Activated T-helper 1 cell treated with Interleukin-2 at 50 U/mL for 16 hours (primary cell): Measurements from ENCODE around the gene BLTP3A.
"Not testable (repeated sequence)": the region's sequence is repeated elsewhere in the genome, so short reads cannot be mapped to it uniquely, and the experiment has no call there.

Experiments used
- DNase-seq: peaks from one replicate; pipeline ENCODE4 v3.0.0-alpha.2; 2020; ENCODE audit warnings: low read depth

BLTP3A gene, protein sequence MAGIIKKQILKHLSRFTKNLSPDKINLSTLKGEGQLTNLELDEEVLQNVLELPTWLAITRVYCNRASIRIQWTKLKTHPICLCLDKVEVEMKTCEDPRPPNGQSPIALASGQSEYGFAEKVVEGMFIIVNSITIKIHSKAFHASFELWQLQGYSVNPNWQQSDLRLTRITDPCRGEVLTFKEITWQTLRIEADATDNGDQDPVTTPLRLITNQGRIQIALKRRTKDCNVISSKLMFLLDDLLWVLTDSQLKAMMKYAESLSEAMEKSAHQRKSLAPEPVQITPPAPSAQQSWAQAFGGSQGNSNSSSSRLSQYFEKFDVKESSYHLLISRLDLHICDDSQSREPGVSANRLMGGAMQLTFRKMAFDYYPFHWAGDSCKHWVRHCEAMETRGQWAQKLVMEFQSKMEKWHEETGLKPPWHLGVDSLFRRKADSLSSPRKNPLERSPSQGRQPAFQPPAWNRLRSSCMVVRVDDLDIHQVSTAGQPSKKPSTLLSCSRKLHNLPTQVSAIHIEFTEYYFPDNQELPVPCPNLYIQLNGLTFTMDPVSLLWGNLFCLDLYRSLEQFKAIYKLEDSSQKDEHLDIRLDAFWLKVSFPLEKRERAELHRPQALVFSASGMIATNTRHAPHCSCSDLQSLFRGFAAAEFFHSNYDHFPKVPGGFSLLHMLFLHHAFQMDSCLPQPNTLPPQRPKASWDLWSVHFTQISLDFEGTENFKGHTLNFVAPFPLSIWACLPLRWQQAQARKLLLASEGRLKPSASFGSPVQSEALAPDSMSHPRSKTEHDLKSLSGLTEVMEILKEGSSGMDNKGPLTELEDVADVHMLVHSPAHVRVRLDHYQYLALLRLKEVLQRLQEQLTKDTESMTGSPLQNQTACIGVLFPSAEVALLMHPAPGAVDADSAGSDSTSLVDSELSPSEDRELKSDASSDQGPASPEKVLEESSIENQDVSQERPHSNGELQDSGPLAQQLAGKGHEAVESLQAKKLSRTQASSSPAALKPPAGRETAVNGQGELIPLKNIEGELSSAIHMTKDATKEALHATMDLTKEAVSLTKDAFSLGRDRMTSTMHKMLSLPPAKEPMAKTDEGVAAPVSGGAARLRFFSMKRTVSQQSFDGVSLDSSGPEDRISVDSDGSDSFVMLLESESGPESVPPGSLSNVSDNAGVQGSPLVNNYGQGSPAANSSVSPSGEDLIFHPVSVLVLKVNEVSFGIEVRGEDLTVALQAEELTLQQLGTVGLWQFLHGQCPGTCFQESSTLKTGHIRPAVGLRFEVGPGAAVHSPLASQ (N-terminal part only)

GRCh38 chr6:34791701-34792604, at the start of gene BLTP3A:
TSS of gene BLTP3A (plus strand) at chr6:34792083. CDS start at chr6:34792251, 168 bp downstream.
- DNase-seq: peak; percentile 68

- DNase-seq: no peak
Observed at GRCh38 chr6:34742094-34742493, 49.8 kb upstream of the BLTP3A start.

GRCh38 chr6:34743625-34744293, 48.1 kb upstream of the BLTP3A start:
- no peak for DNase-seq

GRCh38 chr6:34744294-34744647, 47.6 kb upstream of the BLTP3A start:
- DNase-seq: not testable (repeated sequence)

- DNase-seq: no peak
Observed at GRCh38 chr6:34745277-34746103, 46.4 kb upstream of the BLTP3A start.

DNA sequence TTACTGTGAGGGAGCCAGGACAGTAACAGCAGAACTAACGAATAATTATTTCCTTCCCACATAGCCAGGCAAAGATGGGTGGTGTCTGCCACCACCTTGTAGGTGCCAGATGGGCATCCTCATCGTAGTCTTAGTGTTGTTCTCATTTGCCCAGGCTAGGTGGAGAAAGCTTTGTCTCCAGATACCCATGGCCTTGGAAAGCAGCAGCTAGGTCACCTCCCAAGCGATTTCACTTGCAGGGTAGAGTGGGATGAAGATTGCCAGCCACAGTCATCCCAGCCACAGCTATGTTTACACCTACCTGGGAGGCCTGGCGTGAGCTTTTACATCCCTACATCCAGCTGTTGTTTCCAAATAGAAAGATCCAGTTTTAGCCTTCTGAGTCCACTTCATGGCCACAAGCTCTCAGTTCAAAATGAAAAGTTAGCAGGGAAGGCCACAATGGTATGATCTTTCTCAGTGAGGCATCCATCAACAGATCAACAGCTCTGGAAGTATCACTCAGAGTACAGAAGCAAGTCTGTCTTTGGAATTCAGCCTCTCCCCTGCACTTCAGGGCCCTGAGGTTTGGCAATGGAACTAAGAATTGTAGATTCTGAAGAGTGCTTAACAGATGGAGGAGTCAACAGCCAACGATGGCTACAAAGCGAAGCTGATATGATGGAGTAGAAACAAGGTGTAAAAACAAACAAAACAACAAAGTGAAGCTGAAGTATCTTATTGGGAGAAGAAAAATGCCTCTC, 45.6 kb upstream of the BLTP3A start:
- no peak for DNase-seq

DNA sequence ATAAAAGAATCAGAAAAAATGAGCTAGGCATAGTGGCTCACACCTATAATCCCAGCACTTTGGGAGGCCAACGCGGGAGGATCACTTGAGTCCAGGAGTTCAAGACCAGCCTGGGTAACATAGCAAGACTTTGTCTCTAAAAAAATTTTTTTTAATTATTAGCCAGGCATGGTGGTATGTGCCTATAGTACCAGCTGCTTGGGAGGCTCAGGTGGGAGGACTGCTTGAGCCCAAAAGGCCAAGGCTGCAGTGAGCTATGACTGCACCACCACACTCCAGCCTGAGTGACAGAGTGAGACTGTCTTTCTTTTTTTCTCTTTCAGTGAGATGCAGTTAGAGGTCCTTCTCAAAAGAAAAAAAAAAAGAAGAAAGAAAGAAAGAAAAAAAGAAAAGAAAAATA, 43.1 kb upstream of the BLTP3A start:
- DNase-seq: no peak

DNA sequence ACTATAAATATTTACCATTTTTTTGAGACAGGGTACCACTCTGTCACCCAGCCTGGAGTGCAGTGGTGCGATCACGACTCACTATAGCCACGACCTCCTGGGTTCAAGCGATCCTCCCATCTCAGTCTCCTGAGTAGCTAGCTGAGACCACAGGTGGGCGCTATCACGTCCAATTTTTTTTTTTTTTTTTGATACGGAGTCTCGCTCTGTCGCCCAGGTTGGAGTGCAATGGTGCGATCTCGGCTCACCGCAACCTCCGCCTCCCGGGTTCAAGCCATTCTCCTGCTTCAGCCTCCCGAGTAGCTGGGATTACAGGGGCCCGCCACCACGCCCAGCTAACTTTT, 35.4 kb upstream of the BLTP3A start:
- not testable (repeated sequence) for DNase-seq

DNA sequence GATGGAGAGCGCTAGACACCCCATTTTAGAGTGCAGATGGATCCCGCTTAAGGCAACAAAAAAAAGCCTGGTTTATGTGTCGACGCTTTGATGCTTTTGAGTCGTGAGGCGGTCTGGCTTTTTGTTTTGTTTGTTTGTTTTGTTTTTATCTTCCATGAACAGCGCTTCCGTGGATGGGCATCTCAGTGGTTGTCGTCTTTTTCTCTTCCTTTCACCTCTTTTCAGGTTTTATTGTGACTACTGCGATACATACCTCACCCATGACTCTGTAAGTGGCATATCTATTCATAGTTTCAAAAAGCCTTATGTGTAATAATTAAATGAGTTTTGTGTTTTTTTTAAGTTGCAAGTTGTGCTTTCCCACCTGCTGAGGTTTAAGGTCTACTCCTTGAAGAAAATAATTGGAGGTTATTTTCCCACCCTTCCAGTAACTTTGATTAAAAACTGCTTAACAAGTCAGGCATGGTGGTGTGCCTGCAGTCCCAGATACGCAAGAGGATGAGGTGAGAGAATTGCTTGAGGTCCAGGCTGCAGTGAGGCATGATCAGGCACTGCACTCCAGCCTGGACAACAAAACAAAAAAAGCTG, 34.1 kb upstream of the BLTP3A start:
- DNase-seq: no peak

DNA sequence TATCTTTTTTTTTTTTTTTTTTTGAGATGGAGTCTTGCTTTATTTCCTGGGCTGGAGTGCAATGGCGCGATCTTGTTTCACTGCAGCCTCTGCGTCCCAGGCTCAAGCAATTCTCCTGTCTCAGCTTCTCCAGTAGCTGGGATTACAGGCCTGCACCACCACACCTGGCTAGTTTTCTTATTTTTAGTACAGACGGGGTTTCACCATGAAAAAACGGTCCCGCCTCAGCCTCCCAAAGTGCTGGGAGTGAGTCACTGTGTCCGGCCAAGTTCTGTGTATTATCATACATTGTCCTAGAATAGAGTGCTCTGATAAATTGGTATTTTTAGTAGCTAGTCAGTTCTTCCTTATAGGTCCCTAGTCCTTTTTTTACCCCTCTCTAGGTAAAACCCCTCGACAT, 31.8 kb upstream of the BLTP3A start:
- DNase-seq: no peak

GRCh38 chr6:34761681-34762080, 30.2 kb upstream of the BLTP3A start:
- not testable (repeated sequence) for DNase-seq

- DNase-seq: no peak
Observed at GRCh38 chr6:34768148-34768547, 23.7 kb upstream of the BLTP3A start.

- no peak for DNase-seq
Observed at GRCh38 chr6:34771727-34772126, 20.2 kb upstream of the BLTP3A start.

- DNase-seq: no peak
Observed at GRCh38 chr6:34772940-34773339, 18.9 kb upstream of the BLTP3A start.

DNA sequence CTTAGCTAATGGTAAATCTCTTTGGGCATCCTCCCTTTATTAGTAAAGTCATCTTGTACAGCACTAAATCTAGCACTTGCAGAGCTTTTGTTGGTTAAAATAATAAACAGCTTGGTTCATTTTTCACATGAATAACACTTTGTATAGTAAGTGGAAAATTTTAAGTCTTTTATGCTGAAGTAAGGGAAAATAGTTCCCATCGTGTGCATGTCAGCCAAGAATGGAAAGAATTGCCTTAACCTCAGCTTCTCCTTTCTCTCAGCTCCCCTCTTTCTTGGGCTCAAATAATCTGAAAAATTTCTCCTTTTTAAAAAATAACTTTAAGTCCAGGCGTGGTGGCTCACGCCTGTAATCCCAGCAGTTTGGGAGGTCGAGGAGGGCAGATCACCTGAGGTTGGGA, 18.0 kb upstream of the BLTP3A start:
- no peak for DNase-seq

DNA sequence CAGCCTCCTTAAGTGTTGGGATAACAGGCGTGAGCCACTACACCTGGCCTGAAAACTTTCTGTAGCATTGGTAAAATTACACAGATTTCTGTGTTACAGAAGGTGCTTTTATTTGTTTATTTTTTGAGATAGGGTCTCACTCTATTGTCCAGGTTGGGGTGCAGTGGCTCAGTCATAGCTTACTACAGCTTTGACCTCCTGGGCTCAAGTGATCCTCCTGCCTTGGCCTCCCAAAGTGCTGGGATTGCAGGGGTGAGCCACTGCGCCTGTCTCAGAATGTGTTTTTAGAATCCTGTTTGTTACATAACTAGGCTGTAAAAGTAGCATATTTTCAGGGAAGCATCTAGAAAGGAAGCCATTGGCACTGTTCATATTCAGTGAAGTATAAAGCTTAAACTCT, 16.9 kb upstream of the BLTP3A start:
- no peak for DNase-seq

DNA sequence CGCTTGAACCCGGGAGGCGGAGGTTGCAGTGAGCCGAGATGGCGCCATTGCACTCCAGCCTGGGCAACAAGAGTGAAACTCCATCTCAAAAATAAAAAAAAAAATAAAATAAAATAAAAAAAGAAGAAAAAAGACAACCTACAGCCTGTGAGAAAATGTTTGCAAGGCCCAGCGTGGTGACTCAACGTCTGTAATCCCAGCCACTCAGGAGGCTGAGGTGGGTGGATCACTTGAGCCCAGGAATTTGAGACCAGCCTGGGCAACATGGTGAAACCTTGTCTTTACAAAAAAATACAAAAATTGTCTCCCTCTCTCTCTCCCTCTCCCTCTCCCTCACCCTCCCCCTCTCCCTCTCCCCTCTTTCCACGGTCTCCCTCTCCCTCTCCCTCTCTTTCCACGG, 6.5 kb upstream of the BLTP3A start:
- DNase-seq: not testable (repeated sequence)

DNA sequence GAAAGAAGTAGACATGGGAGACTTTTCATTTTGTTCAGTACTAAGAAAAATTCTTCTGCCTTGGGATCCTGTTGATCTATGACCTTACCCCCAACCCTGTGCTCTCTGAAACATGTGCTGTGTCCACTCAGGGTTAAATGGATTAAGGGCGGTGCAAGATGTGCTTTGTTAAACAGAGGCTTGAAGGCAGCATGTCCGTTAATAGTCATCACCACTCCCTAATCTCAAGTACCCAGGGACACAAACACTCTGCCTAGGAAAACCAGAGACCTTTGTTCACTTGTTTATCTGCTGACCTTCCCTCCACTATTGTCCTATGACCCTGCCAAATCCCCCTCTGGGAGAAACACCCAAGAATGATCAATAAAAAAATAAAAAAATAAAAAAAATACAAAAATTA, 4.7 kb upstream of the BLTP3A start:
- not testable (repeated sequence) for DNase-seq

GRCh38 chr6:34788111-34788510, 3.8 kb upstream of the BLTP3A start:
- no peak for DNase-seq
